GM12892 (cell line): Measurements from ENCODE around the gene F2R.

Source experiments
- POLR2A ChIP-seq: IDR thresholded peaks from 2 replicates; pipeline ENCODE4 v1.6.1; 2011; ENCODE audit warnings: low read depth, low read length, control low read depth
- POLR2AphosphoS5 ChIP-seq: IDR thresholded peaks from 2 replicates; pipeline ENCODE4 v1.6.1; 2011; ENCODE audit warnings: low read depth, low read length, control low read depth
- TAF1 ChIP-seq: IDR thresholded peaks from 2 replicates; pipeline ENCODE4 v1.6.1; 2011; ENCODE audit warnings: low read depth, mild to moderate bottlenecking, control low read depth, low read length, borderline replicate concordance

GRCh38 chr5:76692274-76692540 lies 23.7 kb upstream of the F2R start:
- no peak for TF ChIP-seq POLR2A
- TF ChIP-seq POLR2AphosphoS5 = no peak
- TF ChIP-seq TAF1 = no peak
